Upper lobe of left lung (tissue), 6 donors: ENCODE results near the gene AQP12B. TPM values are rescaled to one million over a fixed set of nuclear protein-coding genes. Genes with fewer than 3 reads are reported as not detected.

ENCODE experiments used
- ATAC-seq, 2 donors: fragments of 200-7000 bp; cut with Tn5 transposase; one replicate each; pipeline ENCODE4 v1.9.1; 2022; ENCODE audit warnings: mild to moderate bottlenecking in 2 of 2, moderate library complexity in 2 of 2; ENCODE audit not compliant: low FRiP score in 2 of 2
- DNase-seq, 2 donors: peaks; one replicate each; pipeline ENCODE4 v3.0.0-alpha.2; 2019 to 2020
- H3K27ac ChIP-seq, 4 donors: fragments of 200-600 bp; sonication (generic); one replicate each; pipeline ENCODE4 v1.5.1; 2016 to 2019
- H3K27me3 ChIP-seq, 4 donors: fragments of 200-600 bp; sonication (generic); one replicate each; pipeline ENCODE4 v1.5.1; 2017 to 2019
- H3K36me3 ChIP-seq, 4 donors: fragments of 200-600 bp; sonication (generic); one replicate each; pipeline ENCODE4 v1.5.1; 2016 to 2019
- H3K4me1 ChIP-seq, 4 donors: fragments of 200-600 bp; sonication (generic); one replicate each; pipeline ENCODE4 v1.5.1; 2018 to 2019
- H3K4me3 ChIP-seq, 4 donors: fragments of 200-600 bp; sonication (generic); one replicate each; pipeline ENCODE4 v1.5.1; 2017 to 2019; ENCODE audit warnings: mild to moderate bottlenecking in 2 of 4, moderate library complexity in 1 of 4
- H3K9me3 ChIP-seq, 4 donors: fragments of 200-600 bp; sonication (generic); one replicate each; pipeline ENCODE4 v1.5.1; 2018 to 2019
- CTCF ChIP-seq, 6 experiments: fragments of 450-650 bp in 4 of 6; fragments of 200-600 bp in 2 of 6; sonication (generic) in 2 of 6; IDR thresholded peaks; one replicate each; pipeline ENCODE4 v1.5.1; 2016 to 2019; ENCODE audit warnings: antibody characterized with exemption in 6 of 6
- EP300 ChIP-seq, 4 donors: sonication (generic); formaldehyde crosslinking; IDR thresholded peaks; one replicate each; pipeline ENCODE4 v1.5.1; 2017; ENCODE audit warnings: antibody characterized with exemption in 4 of 4, control low read depth in 2 of 4
- POLR2A ChIP-seq, 4 donors: fragments of 450-650 bp; IDR thresholded peaks; one replicate each; pipeline ENCODE4 v1.5.1; 2016 to 2017; ENCODE audit warnings: antibody characterized with exemption in 4 of 4, mild to moderate bottlenecking in 2 of 4
- POLR2AphosphoS5 ChIP-seq, 2 donors: sonication (generic); formaldehyde crosslinking; IDR thresholded peaks; one replicate each; pipeline ENCODE4 v1.5.1; 2017; ENCODE audit warnings: antibody characterized with exemption in 2 of 2
- WGBS, 2 donors: methylation state at CpG; one replicate each; pipeline ENCODE4 v1.1.5; 2017 to 2018; 5-methylcytosine and 5-hydroxymethylcytosine counted together
- total RNA-seq, 6 donors: library from RNA; depleted of rRNA in 4 of 6; stranded (reverse); fragments of >200 nt in 4 of 6; gene quantifications; one replicate each; pipeline versions ENCODE4 v1.1.0 to v1.2.1, GENCODE V29; 2016 to 2021
- donor health status: DM: no; HTN: no; CAD: no; lungs with moderate emphysema.
- donor health status: DM: no; HTN: yes; CAD: no; lungs with severe emphysema.

Gene AQP12B
- total RNA-seq, 6 donors from 2014 or later = not detected

- H3K4me1 ChIP-seq = no peaks in the 10 kb centered on the region
- 75 to 82% methylated on average over 10 of the region's 10 CpGs for WGBS, 2 donors
- ATAC-seq = no peak
- no peaks in the 10 kb centered on the region for H3K9me3 ChIP-seq
- TF ChIP-seq POLR2A (IDR thresholded peaks at IDR 0.05) (no peak), CTCF (IDR thresholded peaks at IDR 0.05) (no peak), EP300 (IDR thresholded peaks at IDR 0.05) (no peak), POLR2AphosphoS5 (IDR thresholded peaks at IDR 0.05) (no peak)
- DNase-seq = no peak
- H3K4me3 ChIP-seq = no peak overlapping the region
- H3K36me3 ChIP-seq = no peaks in the 10 kb centered on the region
- H3K27me3 ChIP-seq = no peaks in the 10 kb centered on the region
- no peak overlapping the region for H3K27ac ChIP-seq
Observed at GRCh38 chr2:240707821-240708220, 25.1 kb upstream of the AQP12B start.

GRCh38 chr2:240707043-240707756 is 24.5 kb upstream of the AQP12B start:
- DNase-seq (no peak), ATAC-seq (no peak)
- Histone ChIP-seq H3K27ac (no peak overlapping the region), H3K36me3 (no peaks in the 10 kb centered on the region), H3K4me3 (no peak overlapping the region), H3K9me3 (no peaks in the 10 kb centered on the region), H3K27me3 (no peaks in the 10 kb centered on the region), H3K4me1 (no peaks in the 10 kb centered on the region)
- TF ChIP-seq POLR2AphosphoS5 (IDR thresholded peaks at IDR 0.05) (no peak), EP300 (IDR thresholded peaks at IDR 0.05) (no peak), CTCF (IDR thresholded peaks at IDR 0.05) (no peak), POLR2A (IDR thresholded peaks at IDR 0.05) (no peak)
- whole genome bisulfite sequencing, 2 donors = 69 to 75% methylated on average over 15 of the region's 15 CpGs

GRCh38 chr2:240705204-240705791 is 22.6 kb upstream of the AQP12B start:
- no peaks in the 10 kb centered on the region for H3K4me1 ChIP-seq
- DNase-seq (no peak), ATAC-seq (no peak)
- TF ChIP-seq POLR2A (IDR thresholded peaks at IDR 0.05) (no peak), EP300 (IDR thresholded peaks at IDR 0.05) (no peak), CTCF (IDR thresholded peaks at IDR 0.05) (no peak), POLR2AphosphoS5 (IDR thresholded peaks at IDR 0.05) (no peak)
- no peaks in the 10 kb centered on the region for H3K9me3 ChIP-seq
- 55 to 63% methylated on average over 12 of the region's 12 CpGs for WGBS, 2 donors
- no peaks in the 10 kb centered on the region for H3K36me3 ChIP-seq
- no peak overlapping the region for H3K27ac ChIP-seq
- H3K4me3 ChIP-seq = no peak overlapping the region
- peaks cover 0 to 4% (median 0%) of the 10 kb centered on the region in 4 donors for H3K27me3 ChIP-seq

- 61 to 79% methylated on average over 17 to 19 of the region's 19 CpGs for WGBS, 2 donors
- DNase-seq (peak in 1 of 2 donors; percentile 75), ATAC-seq (no peak)
- no peaks in the 10 kb centered on the region for H3K9me3 ChIP-seq
- no peak overlapping the region for H3K27ac ChIP-seq
- H3K4me1 ChIP-seq = no peaks in the 10 kb centered on the region
- no peak overlapping the region for H3K4me3 ChIP-seq
- peaks cover 0 to 4% (median 0%) of the 10 kb centered on the region in 4 donors for H3K27me3 ChIP-seq
- TF ChIP-seq POLR2A (IDR thresholded peaks at IDR 0.05) (no peak), CTCF (IDR thresholded peaks at IDR 0.05) (no peak), EP300 (IDR thresholded peaks at IDR 0.05) (no peak), POLR2AphosphoS5 (IDR thresholded peaks at IDR 0.05) (no peak)
- no peaks in the 10 kb centered on the region for H3K36me3 ChIP-seq
Observed at GRCh38 chr2:240704651-240705050, 22.0 kb upstream of the AQP12B start.
